Hematopoietic multipotent progenitor cell treated with erythropoietin and hydrocortisone succinate and interleukin-3 and kit ligand, for 8 days (in vitro differentiated cells): ENCODE measurements around the gene FAM107B.

Experiments
- DNase-seq: peaks from one replicate; pipeline ENCODE4 v3.0.0-alpha.2; 2015

FAM107B gene

DNA sequence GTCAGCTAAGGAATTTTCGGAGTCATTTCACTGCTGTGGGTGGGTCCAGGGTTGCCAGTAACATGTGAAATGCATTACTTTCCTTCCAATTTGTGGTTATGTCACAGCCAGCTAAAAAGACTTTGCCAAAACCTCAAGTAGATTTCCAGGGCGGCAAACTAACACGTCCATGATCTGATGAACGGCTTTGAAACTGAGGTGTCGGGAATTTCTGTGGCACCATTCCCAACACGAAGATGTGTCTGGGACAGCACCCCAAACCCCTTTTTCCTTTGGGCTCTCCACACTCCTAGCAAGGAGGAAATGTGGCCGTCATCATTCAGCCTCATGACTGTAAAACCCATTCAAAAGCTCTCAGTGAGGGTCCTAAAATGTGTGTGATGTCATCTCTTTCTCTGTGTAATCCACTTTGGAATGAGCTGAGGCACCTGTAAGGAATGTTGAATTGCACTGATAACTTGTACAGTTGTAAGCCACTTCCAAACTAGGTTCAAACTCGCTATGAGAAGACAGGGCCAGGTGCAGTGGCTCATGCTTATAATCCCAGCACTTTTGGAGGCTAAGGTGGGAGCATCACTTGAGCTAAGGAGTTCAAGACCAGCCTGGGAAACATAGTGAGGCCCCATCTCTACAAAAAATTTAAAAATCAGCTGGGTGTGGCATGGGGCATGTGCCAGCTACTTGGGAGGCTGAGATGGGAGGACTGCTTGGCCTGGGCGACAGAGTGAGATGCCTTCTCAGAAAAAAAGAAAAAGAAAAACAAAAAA, 297.9 kb downstream of the FAM107B start:
- DNase-seq = no peak

DNA sequence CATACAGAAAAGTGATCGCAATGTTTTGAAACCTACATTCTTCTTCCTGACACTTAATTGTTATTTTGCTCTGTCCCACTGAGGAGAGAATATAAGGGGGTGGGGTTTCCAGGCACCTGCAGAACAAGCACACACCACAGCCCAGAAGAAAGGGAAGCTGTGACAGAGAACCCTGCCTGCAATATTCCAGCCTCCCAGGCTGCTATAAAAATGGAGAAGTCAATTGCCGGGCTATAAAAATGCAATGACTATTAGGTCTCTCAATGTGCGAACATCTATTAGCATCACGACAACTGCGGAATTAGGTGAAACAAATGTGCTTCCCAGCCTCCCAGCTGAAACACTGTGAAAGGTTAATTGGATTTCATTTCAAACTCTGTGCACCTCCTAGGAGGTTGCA, 298.7 kb downstream of the FAM107B start:
- no peak for DNase-seq

DNA sequence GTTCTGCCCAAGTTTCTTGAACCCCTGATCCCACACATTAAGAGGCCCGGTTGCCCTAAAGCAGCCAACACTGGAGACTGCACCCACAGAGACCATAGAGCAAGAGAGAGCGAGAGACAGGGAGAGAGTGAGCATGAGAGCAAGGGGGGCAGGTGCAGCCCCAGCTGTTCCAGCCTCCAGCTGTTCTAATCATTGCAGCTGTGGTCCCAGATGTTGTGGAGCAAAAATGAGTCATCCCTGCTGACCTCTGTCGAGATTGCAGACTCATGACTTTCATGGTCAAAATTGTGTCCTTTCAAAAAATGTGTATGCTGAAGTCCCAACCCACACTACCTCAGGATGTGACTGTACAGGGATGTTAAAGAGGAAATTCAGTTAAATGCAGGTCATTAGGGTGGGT, 300.0 kb downstream of the FAM107B start:
- no peak for DNase-seq

DNA sequence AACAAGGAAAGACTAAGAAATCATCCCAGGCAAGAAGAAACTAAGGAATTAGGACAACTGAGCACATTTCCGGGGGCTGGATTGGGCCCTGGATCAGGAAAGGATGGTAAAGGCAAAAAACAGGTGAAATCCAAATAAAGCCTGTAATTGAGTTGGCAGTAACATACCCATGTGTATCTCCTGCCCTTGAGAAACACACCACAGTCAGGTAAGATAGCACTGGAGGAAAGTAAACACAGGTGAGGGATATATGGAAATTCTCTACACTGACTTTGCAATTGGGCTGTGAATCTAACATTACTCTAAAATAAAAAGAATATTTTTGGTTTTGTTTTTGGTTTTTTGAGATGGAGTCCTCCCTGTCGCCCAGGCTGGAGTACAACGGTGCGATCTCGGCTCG, 303.8 kb downstream of the FAM107B start:
- DNase-seq = no peak

DNA sequence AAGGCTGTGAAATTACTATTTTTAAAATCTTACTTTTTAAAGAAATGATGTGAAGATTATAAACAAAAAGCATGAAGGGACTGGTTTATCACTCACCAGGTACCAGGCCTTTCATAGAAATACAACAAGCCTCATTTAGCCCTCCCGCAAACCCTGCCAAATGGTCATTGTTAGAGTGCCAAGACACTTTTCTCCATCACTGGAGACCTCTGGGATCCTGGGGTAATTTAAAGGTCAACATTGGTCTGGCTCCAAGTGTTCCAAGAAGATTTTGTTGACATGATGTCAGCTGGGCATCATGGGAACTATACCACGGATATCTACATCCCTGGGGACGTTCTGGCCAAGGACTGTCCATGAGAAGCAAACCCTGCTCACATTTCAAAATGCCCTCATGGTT, 306.0 kb downstream of the FAM107B start:
- DNase-seq = no peak
